Measurements from ENCODE around the gene CLEC14A. TPM values are rescaled to one million over a fixed set of nuclear protein-coding genes. Genes with fewer than 3 reads are reported as not detected.

CLEC14A gene
- total and polyA plus RNA-seq, 8 donors = 34.7 to 73.8 (median 58.5) TPM

Other genes with a start within 250 kb of the CLEC14A start
- gene SSTR1, start 48.2 kb downstream of the CLEC14A start, total RNA-seq = 1 to 10 TPM; 4.3 to 6.6 TPM
- gene SSTR1, start 48.2 kb downstream of the CLEC14A start, polyA plus RNA-seq (ENCODE audit: insufficient read length in 6 of 6) = 1 to 10 TPM; 1.0 to 4.6 (median 2.3) TPM

All from left lung (tissue), 8 donors.